ENCODE data around the gene CST6.

The CST6 gene

GRCh38 chr11:66001942-66002647 lies 9.7 kb upstream of the CST6 start, which contains the start of the genes BANF1 and EIF1AD:
TSS of gene BANF1 (plus strand) at chr11:66002503. CDS start at chr11:66003251, 748 bp downstream.
TSS of gene EIF1AD (minus strand) at chr11:66002157. CDS start at chr11:66000389, 1,768 bp downstream.
- Histone ChIP-seq H3K4me1 (ENCODE audit: low read length) (peaks cover 37% of the 10 kb centered on the region), H3F3A (ENCODE audit: insufficient read depth, low read length) (peaks cover 30% of the 10 kb centered on the region), H3K27ac (ENCODE audit: low read length) (peak within 1 kb of the TSS; percentile 93), H2AFZ (ENCODE audit: low read length) (peak within 1 kb of the TSS; percentile 88), H3K9me3 (replicated peaks; ENCODE audit: insufficient read depth, low read length) (no peaks in the 10 kb centered on the region), H3K4me3 (ENCODE audit: low read length) (peak within 1 kb of the TSS; percentile 99), H3K36me3 (replicated peaks; ENCODE audit: insufficient read depth, low read length) (peaks cover 6% of the 10 kb centered on the region), H3K9ac (ENCODE audit: low read length) (peak within 1 kb of the TSS; percentile 90), H3K9me2 (replicated peaks; ENCODE audit: insufficient read depth, low read length) (no peaks in the 10 kb centered on the region), H3K4me2 (ENCODE audit: low read depth, low read length) (peak within 1 kb of the TSS; percentile 80), H4K20me1 (ENCODE audit: insufficient read depth, low read length) (no peaks in the 10 kb centered on the region), H3K79me2 (ENCODE audit: low read length) (peaks cover 62% of the 10 kb centered on the region), H3K27me3 (replicated peaks; ENCODE audit: insufficient read depth, low read length) (no peaks in the 10 kb centered on the region)
- DNase-seq = peak; percentile 94
- TF ChIP-seq CTCF (IDR thresholded peaks at IDR 0.05; ENCODE audit: low read length) = no peak
- TF ChIP-seq EZH2 (optimal IDR thresholded peaks at IDR 0.05; ENCODE audit: low read depth, low read length) = no peak
- no peak for TF ChIP-seq EZH2phosphoT487 (IDR thresholded peaks at IDR 0.05; ENCODE audit: low read length)

- Histone ChIP-seq H3K4me2 (ENCODE audit: low read depth, low read length) (peak overlapping the region; percentile 80), H3K9me3 (replicated peaks; ENCODE audit: insufficient read depth, low read length) (no peaks in the 10 kb centered on the region), H3K9me2 (replicated peaks; ENCODE audit: insufficient read depth, low read length) (no peaks in the 10 kb centered on the region), H2AFZ (ENCODE audit: low read length) (peak overlapping the region; percentile 88), H4K20me1 (ENCODE audit: insufficient read depth, low read length) (no peaks in the 10 kb centered on the region), H3F3A (ENCODE audit: insufficient read depth, low read length) (peaks cover 30% of the 10 kb centered on the region), H3K4me3 (ENCODE audit: low read length) (peak overlapping the region; percentile 99), H3K79me2 (ENCODE audit: low read length) (peaks cover 61% of the 10 kb centered on the region), H3K9ac (ENCODE audit: low read length) (peak overlapping the region; percentile 90), H3K36me3 (replicated peaks; ENCODE audit: insufficient read depth, low read length) (peaks cover 6% of the 10 kb centered on the region), H3K27ac (ENCODE audit: low read length) (peak overlapping the region; percentile 93), H3K4me1 (ENCODE audit: low read length) (peaks cover 40% of the 10 kb centered on the region), H3K27me3 (replicated peaks; ENCODE audit: insufficient read depth, low read length) (no peaks in the 10 kb centered on the region)
- no peak for TF ChIP-seq EZH2 (optimal IDR thresholded peaks at IDR 0.05; ENCODE audit: low read depth, low read length)
- TF ChIP-seq EZH2phosphoT487 (IDR thresholded peaks at IDR 0.05; ENCODE audit: low read length) = no peak
- peak; percentile 12; the same call in 1 of the 2 replicates for TF ChIP-seq CTCF (IDR thresholded peaks at IDR 0.05; ENCODE audit: low read length)
- peak; percentile 61 for DNase-seq
Measured at GRCh38 chr11:66002648-66003225, 9.1 kb upstream of the CST6 start.

- peaks cover 56% of the 10 kb centered on the region for H3K79me2 ChIP-seq (ENCODE audit: low read length)
- no peaks in the 10 kb centered on the region for H4K20me1 ChIP-seq (ENCODE audit: insufficient read depth, low read length)
- no peaks in the 10 kb centered on the region for H3K27me3 ChIP-seq (replicated peaks; ENCODE audit: insufficient read depth, low read length)
- H3K9ac ChIP-seq (ENCODE audit: low read length) = peak overlapping the region; percentile 90
- H3K4me2 ChIP-seq (ENCODE audit: low read depth, low read length) = peak overlapping the region; percentile 80
- H3K9me3 ChIP-seq (replicated peaks; ENCODE audit: insufficient read depth, low read length) = no peaks in the 10 kb centered on the region
- H3K27ac ChIP-seq (ENCODE audit: low read length) = peak overlapping the region; percentile 93; the same call in 1 of the 2 replicates
- no peak overlapping the region for H2AFZ ChIP-seq (ENCODE audit: low read length)
- TF ChIP-seq CTCF (IDR thresholded peaks at IDR 0.05; ENCODE audit: low read length) = no peak
- no peak for TF ChIP-seq EZH2 (optimal IDR thresholded peaks at IDR 0.05; ENCODE audit: low read depth, low read length)
- TF ChIP-seq EZH2phosphoT487 (IDR thresholded peaks at IDR 0.05; ENCODE audit: low read length) = no peak
- H3K4me1 ChIP-seq (ENCODE audit: low read length) = peaks cover 40% of the 10 kb centered on the region
- peaks cover 30% of the 10 kb centered on the region for H3F3A ChIP-seq (ENCODE audit: insufficient read depth, low read length)
- DNase-seq = no peak
- no peaks in the 10 kb centered on the region for H3K9me2 ChIP-seq (replicated peaks; ENCODE audit: insufficient read depth, low read length)
- peaks cover 6% of the 10 kb centered on the region for H3K36me3 ChIP-seq (replicated peaks; ENCODE audit: insufficient read depth, low read length)
- peak overlapping the region; percentile 99 for H3K4me3 ChIP-seq (ENCODE audit: low read length)
Measured at GRCh38 chr11:66003291-66003690, 8.5 kb upstream of the CST6 start.
